Caki2 (cell line): Measurements from ENCODE around the gene GSTP1. TPM values are rescaled to one million over a fixed set of nuclear protein-coding genes. Genes with fewer than 3 reads are reported as not detected.
A peak's percentile ranks its signal among the peaks of the same experiment; 100 is the strongest.
"Not testable (repeated sequence)": the region's sequence is repeated elsewhere in the genome, so short reads cannot be mapped to it uniquely, and the experiment has no call there.

Experiments used
- DNase-seq: peaks from one replicate; pipeline ENCODE4 v3.0.0-alpha.2; 2015; ENCODE audit warnings: low read depth
- in situ Hi-C: cut with HindIII; loops from 2 replicates; pipeline ENCODE4 v1.10.0; 2016; ENCODE audit warnings: low sequenced_read_pairs, low pct_unique_long_range_greater_than_20kb, mixed read lengths
- total RNA-seq: library from RNA; depleted of rRNA; stranded (reverse); fragments of >200 nt; shearing (Covaris generic); gene quantifications from 2 replicates; pipeline ENCODE4 v1.2.3, GENCODE V29; 2014; ENCODE audit warnings: low replicate concordance

GSTP1 gene
- total RNA-seq, 1 experiment from 2014 or later: not detected

GRCh38 chr11:67588899-67589415, 5.3 kb downstream of the GSTP1 start:
- in situ Hi-C loops, DNase-seq: not testable (repeated sequence)

GRCh38 chr11:67592880-67593564, 9.4 kb downstream of the GSTP1 start:
- in situ Hi-C loops: no loop called here
- no peak for DNase-seq

- in situ Hi-C loops: no loop called here
- no peak for DNase-seq
Measured at GRCh38 chr11:67593565-67593905, 9.9 kb downstream of the GSTP1 start.

- in situ Hi-C loops: no loop called here
- no peak for DNase-seq
Measured at GRCh38 chr11:67594480-67594879, 10.9 kb downstream of the GSTP1 start.

GRCh38 chr11:67596753-67597300, 13.2 kb downstream of the GSTP1 start:
- in situ Hi-C loops: no loop called here
- DNase-seq: no peak

- DNase-seq, in situ Hi-C loops: not testable (repeated sequence)
Measured at GRCh38 chr11:67597458-67597857, 13.8 kb downstream of the GSTP1 start.

GRCh38 chr11:67597963-67598362, 14.4 kb downstream of the GSTP1 start:
- DNase-seq, in situ Hi-C loops: not testable (repeated sequence)

- DNase-seq: no peak
- in situ Hi-C loops: no loop called here
Measured at GRCh38 chr11:67599149-67599548, 15.5 kb downstream of the GSTP1 start.

GRCh38 chr11:67600324-67601029, 16.9 kb downstream of the GSTP1 start:
- no peak for DNase-seq
- in situ Hi-C loops: no loop called here

- in situ Hi-C loops: no loop called here
Measured at GRCh38 chr11:67601098-67601497, 17.5 kb downstream of the GSTP1 start.

GRCh38 chr11:67604119-67604518, 20.5 kb downstream of the GSTP1 start:
- in situ Hi-C loops, DNase-seq: not testable (repeated sequence)

More at GRCh38 chr11:67601098-67601497, 17.5 kb downstream of the GSTP1 start:
- no peak for DNase-seq

- in situ Hi-C loops: no loop called here
- no peak for DNase-seq
Measured at GRCh38 chr11:67604815-67605214, 21.2 kb downstream of the GSTP1 start.

GRCh38 chr11:67605231-67606011, 21.8 kb downstream of the GSTP1 start:
- no peak for DNase-seq
- in situ Hi-C loops: no loop called here

GRCh38 chr11:67606093-67606491, 22.5 kb downstream of the GSTP1 start:
- in situ Hi-C loops: no loop called here
- no peak for DNase-seq

- in situ Hi-C loops: no loop called here
- DNase-seq: peak; percentile 86
Measured at GRCh38 chr11:67606492-67607295, 23.1 kb downstream of the GSTP1 start, which contains the start of gene NDUFV1. Gene NDUFV1, plus strand, starts transcription at chr11:67606936. Its CDS starts 69 bp downstream, at chr11:67607005.

GRCh38 chr11:67607507-67607906, 23.9 kb downstream of the GSTP1 start:
- DNase-seq: no peak
- in situ Hi-C loops: no loop called here

GRCh38 chr11:67608486-67608885, 24.9 kb downstream of the GSTP1 start:
- no peak for DNase-seq
- in situ Hi-C loops: no loop called here

- in situ Hi-C loops: no loop called here
- DNase-seq: no peak
Measured at GRCh38 chr11:67609316-67609715, 25.7 kb downstream of the GSTP1 start.
